NCI-H345 (cell line): ENCODE measurements around the gene DHRS7B.

Source experiments
- DNase-seq: peaks from one replicate; lab custom pipeline; 2025; lab: John Stamatoyannopoulos, UW

Gene DHRS7B

GRCh38 chr17:21239680-21240368 lies 113.1 kb downstream of the DHRS7B start:
- no peak for DNase-seq

- no peak for DNase-seq
These were observed 113.7 kb downstream of the DHRS7B start for GRCh38 chr17:21240369-21241055.
